NB4 (cell line): ENCODE measurements around the gene EIF5A.

Experiments used
- DNase-seq: peaks from one replicate; pipeline ENCODE4 v3.0.0; 2010; ENCODE audit warnings: low read depth
- H3K4me3 ChIP-seq: one replicate; pipeline ENCODE4 v1.5.1; 2011; ENCODE audit warnings: mild to moderate bottlenecking, low read depth, low read length, moderate library complexity
- CTCF ChIP-seq: IDR thresholded peaks from one replicate; pipeline ENCODE4 v1.5.1; 2012; ENCODE audit warnings: low read depth, low read length
- MAX ChIP-seq: IDR thresholded peaks from 2 replicates; pipeline ENCODE4 v1.6.1; 2011; ENCODE audit warnings: low read depth, low read length
- MYC ChIP-seq: IDR thresholded peaks from 2 replicates; pipeline ENCODE4 v1.6.1; 2011; ENCODE audit warnings: low read depth, low read length
- POLR2A ChIP-seq: IDR thresholded peaks from 2 replicates; pipeline ENCODE4 v1.6.1; 2011; ENCODE audit warnings: mild to moderate bottlenecking; ENCODE audit not compliant: insufficient read length; ENCODE audit errors: extremely low read depth

The EIF5A gene

GRCh38 chr17:7279448-7279847, 28.0 kb upstream of the EIF5A start:
- no peak overlapping the region for H3K4me3 ChIP-seq
- no peak for DNase-seq
- no peak for TF ChIP-seq MAX
- TF ChIP-seq POLR2A: no peak
- no peak for TF ChIP-seq CTCF
- TF ChIP-seq MYC: no peak

GRCh38 chr17:7280519-7281073, 26.8 kb upstream of the EIF5A start:
- DNase-seq: peak; percentile 87
- peak overlapping the region; percentile 36 for H3K4me3 ChIP-seq
- TF ChIP-seq CTCF: peak; percentile 70
- TF ChIP-seq MYC: peak; percentile 86
- TF ChIP-seq POLR2A: no peak
- TF ChIP-seq MAX: peak; percentile 83

GRCh38 chr17:7281074-7281952, 26.1 kb upstream of the EIF5A start, which contains the start of gene SLC2A4:
Gene SLC2A4, plus strand, starts transcription at chr17:7281718. Its CDS starts 217 bp downstream, at chr17:7281935.
- no peak for TF ChIP-seq CTCF
- TF ChIP-seq POLR2A: no peak
- peak; percentile 79 for TF ChIP-seq MYC
- TF ChIP-seq MAX: peak; percentile 87
- H3K4me3 ChIP-seq: peak within 1 kb of the TSS; percentile 36
- DNase-seq: peak; percentile 91

GRCh38 chr17:7281953-7282751, 25.3 kb upstream of the EIF5A start:
- no peak for DNase-seq
- TF ChIP-seq POLR2A: no peak
- no peak for TF ChIP-seq CTCF
- no peak for TF ChIP-seq MAX
- TF ChIP-seq MYC: no peak
- H3K4me3 ChIP-seq: no peak overlapping the region

- TF ChIP-seq POLR2A (no peak), CTCF (no peak), MYC (no peak), MAX (no peak)
- DNase-seq: no peak
- H3K4me3 ChIP-seq: no peak overlapping the region
Observed at GRCh38 chr17:7282752-7283321, 24.6 kb upstream of the EIF5A start.
